ENCODE results near the gene ZBTB11. TPM values are rescaled to one million over a fixed set of nuclear protein-coding genes. Genes with fewer than 3 reads are reported as not detected.

The ZBTB11 gene
- polyA plus RNA-seq, 1 of the 3 experiments (the other 2 are of a cell fraction) = 4.9 TPM

DNA sequence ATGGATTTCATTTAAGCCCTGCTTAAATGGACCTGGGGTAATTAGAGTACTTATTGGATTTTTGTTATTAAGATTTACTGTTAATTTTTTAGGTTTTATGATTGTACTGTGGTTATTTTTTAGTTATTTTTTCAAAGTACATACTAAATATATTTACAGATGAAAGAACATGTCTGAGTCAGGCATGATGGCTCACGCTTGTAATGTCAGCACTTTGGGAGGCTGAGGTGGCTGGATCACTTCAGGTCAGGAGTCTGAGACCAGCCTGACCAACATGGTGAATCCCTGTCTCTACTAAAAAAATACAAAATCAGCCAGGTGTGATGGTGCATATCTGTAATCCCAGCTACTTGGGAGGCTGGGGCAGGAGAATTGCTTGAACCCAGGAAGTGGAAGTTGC lies 25.8 kb upstream of the ZBTB11 start:
- Histone ChIP-seq H3K9ac (no peak overlapping the region), H2AFZ (ENCODE audit: low read depth) (no peak overlapping the region), H4K20me1 (ENCODE audit: insufficient read depth) (no peaks in the 10 kb centered on the region), H3K9me2 (no peaks in the 10 kb centered on the region), H3K79me2 (ENCODE audit: insufficient read depth) (no peaks in the 10 kb centered on the region), H3K4me3 (ENCODE audit: low read depth in 2 of 2, low read length in 1 of 2) (no peak overlapping the region), H3F3A (replicated peaks; ENCODE audit: insufficient read depth) (no peaks in the 10 kb centered on the region), H3K36me3 (replicated peaks in 1 of 2; ENCODE audit: control insufficient read depth in 1 of 2, insufficient read depth in 2 of 2, low read length in 1 of 2) (no peaks in the 10 kb centered on the region), H3K4me1 (ENCODE audit: control insufficient read depth in 1 of 2, insufficient read depth in 2 of 2, low read depth in 1 of 2, low read length in 1 of 2) (no peaks in the 10 kb centered on the region), H3K27me3 (ENCODE audit: insufficient read depth) (no peaks in the 10 kb centered on the region), H3K27ac (ENCODE audit: low read depth in 2 of 2, low read length in 1 of 2) (no peak overlapping the region), H3K4me2 (no peak overlapping the region), H3K9me3 (no peaks in the 10 kb centered on the region)
- TF ChIP-seq MAX (IDR thresholded peaks at IDR 0.05; ENCODE audit: low read depth) (no peak), YY1 (IDR thresholded peaks at IDR 0.05; ENCODE audit: low read depth) (no peak), MXI1 (IDR thresholded peaks at IDR 0.05; ENCODE audit: low read depth, low read length) (no peak), RXRA (IDR thresholded peaks at IDR 0.05; ENCODE audit: borderline replicate concordance, low read depth) (no peak), CHD2 (IDR thresholded peaks at IDR 0.05; ENCODE audit: low read length, partially characterized antibody) (no peak), FOXJ3 (CRISPR knock-in tag; IDR thresholded peaks at IDR 0.05) (no peak), SIN3A (IDR thresholded peaks at IDR 0.05; ENCODE audit: borderline replicate concordance, low read depth, low read length) (no peak), ELF1 (IDR thresholded peaks at IDR 0.05) (no peak), FOXM1 (IDR thresholded peaks at IDR 0.05; ENCODE audit: low read depth) (no peak), REST (IDR thresholded peaks at IDR 0.05; ENCODE audit: low read depth, low read length) (no peak), EP300 (IDR thresholded peaks at IDR 0.05; ENCODE audit: borderline replicate concordance in 1 of 2, low read depth in 1 of 2, low read length in 1 of 2) (no peak)
- CTCF ChIA-PET = no interaction called here
- WGBS (ENCODE audit: low lambda C conversion rate) = 87% methylated on average over 1 of the region's 1 CpG
- POLR2A ChIA-PET = no interaction called here
- DNase-seq = no peak

GRCh38 chr3:101701696-101702634 lies 25.0 kb upstream of the ZBTB11 start:
- ChIA-PET CTCF (interaction anchor here (0.7 kb wide), 1 partner anchor 523 kb away, joined by 3 read pairs; no protein-coding TSS in a partner anchor), POLR2A (no interaction called here)
- Histone ChIP-seq H3K9me2 (no peaks in the 10 kb centered on the region), H3K4me2 (no peak overlapping the region), H3K4me3 (ENCODE audit: low read depth in 2 of 2, low read length in 1 of 2) (no peak overlapping the region), H3K79me2 (ENCODE audit: insufficient read depth) (no peaks in the 10 kb centered on the region), H3K9me3 (no peaks in the 10 kb centered on the region), H3K27me3 (ENCODE audit: insufficient read depth) (no peaks in the 10 kb centered on the region), H3K9ac (no peak overlapping the region), H4K20me1 (ENCODE audit: insufficient read depth) (no peaks in the 10 kb centered on the region), H3K4me1 (ENCODE audit: control insufficient read depth in 1 of 2, insufficient read depth in 2 of 2, low read depth in 1 of 2, low read length in 1 of 2) (no peaks in the 10 kb centered on the region), H3F3A (replicated peaks; ENCODE audit: insufficient read depth) (no peaks in the 10 kb centered on the region), H3K36me3 (replicated peaks in 1 of 2; ENCODE audit: control insufficient read depth in 1 of 2, insufficient read depth in 2 of 2, low read length in 1 of 2) (no peaks in the 10 kb centered on the region), H2AFZ (ENCODE audit: low read depth) (no peak overlapping the region), H3K27ac (ENCODE audit: low read depth in 2 of 2, low read length in 1 of 2) (no peak overlapping the region)
- WGBS (ENCODE audit: low lambda C conversion rate) = 80% methylated on average over 7 of the region's 7 CpGs
- DNase-seq = no peak
- TF ChIP-seq USF1 (IDR thresholded peaks at IDR 0.05; ENCODE audit: borderline replicate concordance, low read depth) = no peak
- TF ChIP-seq, protein P1, sequence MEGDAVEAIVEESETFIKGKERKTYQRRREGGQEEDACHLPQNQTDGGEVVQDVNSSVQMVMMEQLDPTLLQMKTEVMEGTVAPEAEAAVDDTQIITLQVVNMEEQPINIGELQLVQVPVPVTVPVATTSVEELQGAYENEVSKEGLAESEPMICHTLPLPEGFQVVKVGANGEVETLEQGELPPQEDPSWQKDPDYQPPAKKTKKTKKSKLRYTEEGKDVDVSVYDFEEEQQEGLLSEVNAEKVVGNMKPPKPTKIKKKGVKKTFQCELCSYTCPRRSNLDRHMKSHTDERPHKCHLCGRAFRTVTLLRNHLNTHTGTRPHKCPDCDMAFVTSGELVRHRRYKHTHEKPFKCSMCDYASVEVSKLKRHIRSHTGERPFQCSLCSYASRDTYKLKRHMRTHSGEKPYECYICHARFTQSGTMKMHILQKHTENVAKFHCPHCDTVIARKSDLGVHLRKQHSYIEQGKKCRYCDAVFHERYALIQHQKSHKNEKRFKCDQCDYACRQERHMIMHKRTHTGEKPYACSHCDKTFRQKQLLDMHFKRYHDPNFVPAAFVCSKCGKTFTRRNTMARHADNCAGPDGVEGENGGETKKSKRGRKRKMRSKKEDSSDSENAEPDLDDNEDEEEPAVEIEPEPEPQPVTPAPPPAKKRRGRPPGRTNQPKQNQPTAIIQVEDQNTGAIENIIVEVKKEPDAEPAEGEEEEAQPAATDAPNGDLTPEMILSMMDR (IDR thresholded peaks at IDR 0.05) = no peak
- no peak for TF ChIP-seq EP300 (IDR thresholded peaks at IDR 0.05; ENCODE audit: borderline replicate concordance in 1 of 2, low read depth in 1 of 2, low read length in 1 of 2)
- no peak for TF ChIP-seq GATA2 (CRISPR knock-in tag; IDR thresholded peaks at IDR 0.05)
- no peak for TF ChIP-seq GABPA (IDR thresholded peaks at IDR 0.05; ENCODE audit: low read depth)
- no peak for TF ChIP-seq CHD2 (IDR thresholded peaks at IDR 0.05; ENCODE audit: low read length, partially characterized antibody)
- no peak for TF ChIP-seq FOXM1 (IDR thresholded peaks at IDR 0.05; ENCODE audit: low read depth)
- TF ChIP-seq SIN3A (IDR thresholded peaks at IDR 0.05; ENCODE audit: borderline replicate concordance, low read depth, low read length) = no peak
- TF ChIP-seq, protein P2, sequence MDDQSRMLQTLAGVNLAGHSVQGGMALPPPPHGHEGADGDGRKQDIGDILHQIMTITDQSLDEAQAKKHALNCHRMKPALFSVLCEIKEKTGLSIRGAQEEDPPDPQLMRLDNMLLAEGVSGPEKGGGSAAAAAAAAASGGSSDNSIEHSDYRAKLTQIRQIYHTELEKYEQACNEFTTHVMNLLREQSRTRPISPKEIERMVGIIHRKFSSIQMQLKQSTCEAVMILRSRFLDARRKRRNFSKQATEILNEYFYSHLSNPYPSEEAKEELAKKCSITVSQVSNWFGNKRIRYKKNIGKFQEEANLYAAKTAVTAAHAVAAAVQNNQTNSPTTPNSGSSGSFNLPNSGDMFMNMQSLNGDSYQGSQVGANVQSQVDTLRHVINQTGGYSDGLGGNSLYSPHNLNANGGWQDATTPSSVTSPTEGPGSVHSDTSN (IDR thresholded peaks at IDR 0.05) = no peak
- TF ChIP-seq IRF3 (IDR thresholded peaks at IDR 0.05; ENCODE audit: low read depth, low read length) = no peak
